GM12891 (cell line): ENCODE data around the gene SOX12.

Experiments
- POLR2A ChIP-seq: IDR thresholded peaks from 2 replicates; pipeline ENCODE4 v1.6.1; 2011; ENCODE audit warnings: low read depth, low read length, control low read depth
- POLR2AphosphoS5 ChIP-seq: IDR thresholded peaks from 2 replicates; pipeline ENCODE4 v1.6.1; 2011; ENCODE audit warnings: low read depth, low read length, control low read depth

DNA sequence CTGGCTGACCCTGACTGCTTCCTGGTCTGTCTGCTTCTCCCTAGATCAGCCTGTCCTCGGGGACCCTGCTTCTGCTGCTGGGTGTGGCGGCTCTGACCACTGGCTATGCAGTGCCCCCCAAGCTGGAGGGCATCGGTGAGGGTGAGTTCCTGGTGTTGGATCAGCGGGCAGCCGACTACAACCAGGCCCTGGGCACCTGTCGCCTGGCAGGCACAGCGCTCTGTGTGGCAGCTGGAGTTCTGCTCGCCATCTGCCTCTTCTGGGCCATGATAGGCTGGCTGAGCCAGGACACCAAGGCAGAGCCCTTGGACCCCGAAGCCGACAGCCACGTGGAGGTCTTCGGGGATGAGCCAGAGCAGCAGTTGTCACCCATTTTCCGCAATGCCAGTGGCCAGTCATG, 27.8 kb downstream of the SOX12 start:
- TF ChIP-seq POLR2A (no peak), POLR2AphosphoS5 (no peak)
